Measurements from ENCODE around the gene RALGAPA2. TPM values are rescaled to one million over a fixed set of nuclear protein-coding genes. Genes with fewer than 3 reads are reported as not detected.

RALGAPA2 gene
- polyA plus RNA-seq, 4 donors = 7.6 to 34.3 (median 17.7) TPM

GRCh38 chr20:20493701-20494100, 218.7 kb downstream of the RALGAPA2 start:
- H3K4me3 ChIP-seq (ENCODE audit: low read depth in 1 of 3, low read length in 3 of 3) = no peak overlapping the region
- H3K27ac ChIP-seq (ENCODE audit: low read depth in 1 of 3, low read length in 2 of 3) = no peak overlapping the region
- no peaks in the 10 kb centered on the region for H3K9me3 ChIP-seq (ENCODE audit: control insufficient read depth in 2 of 2, insufficient read depth in 1 of 2, low read depth in 1 of 2, low read length in 1 of 2)
- DNase-seq = no peak
- no peaks in the 10 kb centered on the region for H3K27me3 ChIP-seq (ENCODE audit: control insufficient read depth in 3 of 3, insufficient read depth in 3 of 3, low read length in 3 of 3)
- 95 to 100% (median 98%) methylated on average over 2 of the region's 2 CpGs for WGBS, 3 donors
- no peaks in the 10 kb centered on the region for H3K4me1 ChIP-seq (ENCODE audit: control insufficient read depth in 3 of 3, insufficient read depth in 2 of 3, low read depth in 1 of 3, low read length in 2 of 3)
- peaks cover 9 to 25% (median 18%) of the 10 kb centered on the region in 3 donors for H3K36me3 ChIP-seq (ENCODE audit: control insufficient read depth in 3 of 3, insufficient read depth in 2 of 3, low read depth in 1 of 3, low read length in 3 of 3)
- FAIRE-seq = no peak

- H3K4me3 ChIP-seq (ENCODE audit: low read depth in 1 of 3, low read length in 3 of 3) = no peak overlapping the region
- FAIRE-seq = no peak
- WGBS, 3 donors = 84 to 89% (median 85%) methylated on average over 14 of the region's 14 CpGs
These were observed 219.7 kb downstream of the RALGAPA2 start for GRCh38 chr20:20492521-20493332.

GRCh38 chr20:20491784-20492264, 220.6 kb downstream of the RALGAPA2 start:
- Histone ChIP-seq H3K4me1 (ENCODE audit: control insufficient read depth in 3 of 3, insufficient read depth in 2 of 3, low read depth in 1 of 3, low read length in 2 of 3) (no peaks in the 10 kb centered on the region), H3K9me3 (ENCODE audit: control insufficient read depth in 2 of 2, insufficient read depth in 1 of 2, low read depth in 1 of 2, low read length in 1 of 2) (peaks cover 0 to 4% of the 10 kb centered on the region in 2 donors), H3K36me3 (ENCODE audit: control insufficient read depth in 3 of 3, insufficient read depth in 2 of 3, low read depth in 1 of 3, low read length in 3 of 3) (peaks cover 8 to 27% (median 16%) of the 10 kb centered on the region in 3 donors), H3K27me3 (ENCODE audit: control insufficient read depth in 3 of 3, insufficient read depth in 3 of 3, low read length in 3 of 3) (no peaks in the 10 kb centered on the region), H3K4me3 (ENCODE audit: low read depth in 1 of 3, low read length in 3 of 3) (no peak overlapping the region), H3K27ac (ENCODE audit: low read depth in 1 of 3, low read length in 2 of 3) (no peak overlapping the region)
- 89 to 97% (median 96%) methylated on average over 5 of the region's 5 CpGs for WGBS, 3 donors
- FAIRE-seq = no peak
- no peak for DNase-seq

More at GRCh38 chr20:20492521-20493332, 219.7 kb downstream of the RALGAPA2 start:
- H3K9me3 ChIP-seq (ENCODE audit: control insufficient read depth in 2 of 2, insufficient read depth in 1 of 2, low read depth in 1 of 2, low read length in 1 of 2) = no peaks in the 10 kb centered on the region
- DNase-seq = no peak
- peaks cover 8 to 23% (median 18%) of the 10 kb centered on the region in 3 donors for H3K36me3 ChIP-seq (ENCODE audit: control insufficient read depth in 3 of 3, insufficient read depth in 2 of 3, low read depth in 1 of 3, low read length in 3 of 3)
- no peak overlapping the region for H3K27ac ChIP-seq (ENCODE audit: low read depth in 1 of 3, low read length in 2 of 3)
- no peaks in the 10 kb centered on the region for H3K4me1 ChIP-seq (ENCODE audit: control insufficient read depth in 3 of 3, insufficient read depth in 2 of 3, low read depth in 1 of 3, low read length in 2 of 3)
- no peaks in the 10 kb centered on the region for H3K27me3 ChIP-seq (ENCODE audit: control insufficient read depth in 3 of 3, insufficient read depth in 3 of 3, low read length in 3 of 3)

- Histone ChIP-seq H3K27me3 (ENCODE audit: control insufficient read depth in 3 of 3, insufficient read depth in 3 of 3, low read length in 3 of 3) (no peaks in the 10 kb centered on the region), H3K4me3 (ENCODE audit: low read depth in 1 of 3, low read length in 3 of 3) (no peak overlapping the region), H3K27ac (ENCODE audit: low read depth in 1 of 3, low read length in 2 of 3) (no peak overlapping the region), H3K36me3 (ENCODE audit: control insufficient read depth in 3 of 3, insufficient read depth in 2 of 3, low read depth in 1 of 3, low read length in 3 of 3) (peaks cover 8 to 25% (median 14%) of the 10 kb centered on the region in 3 donors), H3K4me1 (ENCODE audit: control insufficient read depth in 3 of 3, insufficient read depth in 2 of 3, low read depth in 1 of 3, low read length in 2 of 3) (no peaks in the 10 kb centered on the region), H3K9me3 (ENCODE audit: control insufficient read depth in 2 of 2, insufficient read depth in 1 of 2, low read depth in 1 of 2, low read length in 1 of 2) (peaks cover 0 to 4% of the 10 kb centered on the region in 2 donors)
- 84 to 90% (median 88%) methylated on average over 5 of the region's 5 CpGs for WGBS, 3 donors
- FAIRE-seq = no peak
- DNase-seq = no peak
These were observed 221.2 kb downstream of the RALGAPA2 start for GRCh38 chr20:20491110-20491783.

GRCh38 chr20:20490673-20491072, 221.8 kb downstream of the RALGAPA2 start:
- 93 to 97% (median 94%) methylated on average over 3 of the region's 3 CpGs for WGBS, 3 donors

GRCh38 chr20:20489648-20490341, 222.6 kb downstream of the RALGAPA2 start:
- H3K4me3 ChIP-seq (ENCODE audit: low read depth in 1 of 3, low read length in 3 of 3) = no peak overlapping the region
- H3K27ac ChIP-seq (ENCODE audit: low read depth in 1 of 3, low read length in 2 of 3) = no peak overlapping the region
- H3K27me3 ChIP-seq (ENCODE audit: control insufficient read depth in 3 of 3, insufficient read depth in 3 of 3, low read length in 3 of 3) = no peaks in the 10 kb centered on the region
- DNase-seq = no peak
- FAIRE-seq = no peak
- H3K36me3 ChIP-seq (ENCODE audit: control insufficient read depth in 3 of 3, insufficient read depth in 2 of 3, low read depth in 1 of 3, low read length in 3 of 3) = peaks cover 8 to 24% (median 9%) of the 10 kb centered on the region in 3 donors
- H3K9me3 ChIP-seq (ENCODE audit: control insufficient read depth in 2 of 2, insufficient read depth in 1 of 2, low read depth in 1 of 2, low read length in 1 of 2) = peaks cover 0 to 4% of the 10 kb centered on the region in 2 donors
- no peaks in the 10 kb centered on the region for H3K4me1 ChIP-seq (ENCODE audit: control insufficient read depth in 3 of 3, insufficient read depth in 2 of 3, low read depth in 1 of 3, low read length in 2 of 3)
- 71 to 89% (median 81%) methylated on average over 6 of the region's 6 CpGs for WGBS, 3 donors

More at GRCh38 chr20:20490673-20491072, 221.8 kb downstream of the RALGAPA2 start:
- H3K9me3 ChIP-seq (ENCODE audit: control insufficient read depth in 2 of 2, insufficient read depth in 1 of 2, low read depth in 1 of 2, low read length in 1 of 2) = peaks cover 0 to 4% of the 10 kb centered on the region in 2 donors
- FAIRE-seq = no peak
- H3K4me3 ChIP-seq (ENCODE audit: low read depth in 1 of 3, low read length in 3 of 3) = no peak overlapping the region
- peaks cover 8 to 23% (median 14%) of the 10 kb centered on the region in 3 donors for H3K36me3 ChIP-seq (ENCODE audit: control insufficient read depth in 3 of 3, insufficient read depth in 2 of 3, low read depth in 1 of 3, low read length in 3 of 3)
- H3K27me3 ChIP-seq (ENCODE audit: control insufficient read depth in 3 of 3, insufficient read depth in 3 of 3, low read length in 3 of 3) = no peaks in the 10 kb centered on the region
- no peaks in the 10 kb centered on the region for H3K4me1 ChIP-seq (ENCODE audit: control insufficient read depth in 3 of 3, insufficient read depth in 2 of 3, low read depth in 1 of 3, low read length in 2 of 3)
- DNase-seq = no peak
- H3K27ac ChIP-seq (ENCODE audit: low read depth in 1 of 3, low read length in 2 of 3) = no peak overlapping the region

GRCh38 chr20:20489054-20489453, 223.4 kb downstream of the RALGAPA2 start:
- Histone ChIP-seq H3K27ac (ENCODE audit: low read depth in 1 of 3, low read length in 2 of 3) (no peak overlapping the region), H3K27me3 (ENCODE audit: control insufficient read depth in 3 of 3, insufficient read depth in 3 of 3, low read length in 3 of 3) (no peaks in the 10 kb centered on the region), H3K4me1 (ENCODE audit: control insufficient read depth in 3 of 3, insufficient read depth in 2 of 3, low read depth in 1 of 3, low read length in 2 of 3) (no peaks in the 10 kb centered on the region), H3K36me3 (ENCODE audit: control insufficient read depth in 3 of 3, insufficient read depth in 2 of 3, low read depth in 1 of 3, low read length in 3 of 3) (peaks cover 8 to 21% (median 9%) of the 10 kb centered on the region in 3 donors), H3K4me3 (ENCODE audit: low read depth in 1 of 3, low read length in 3 of 3) (no peak overlapping the region), H3K9me3 (ENCODE audit: control insufficient read depth in 2 of 2, insufficient read depth in 1 of 2, low read depth in 1 of 2, low read length in 1 of 2) (peaks cover 0 to 4% of the 10 kb centered on the region in 2 donors)
- DNase-seq = no peak
- WGBS, 3 donors = 80 to 93% (median 82%) methylated on average over 5 of the region's 5 CpGs
- FAIRE-seq = no peak

- DNase-seq (no peak), FAIRE-seq (no peak)
- Histone ChIP-seq H3K27me3 (ENCODE audit: control insufficient read depth in 3 of 3, insufficient read depth in 3 of 3, low read length in 3 of 3) (no peaks in the 10 kb centered on the region), H3K27ac (ENCODE audit: low read depth in 1 of 3, low read length in 2 of 3) (no peak overlapping the region), H3K36me3 (ENCODE audit: control insufficient read depth in 3 of 3, insufficient read depth in 2 of 3, low read depth in 1 of 3, low read length in 3 of 3) (peaks cover 8 to 21% (median 9%) of the 10 kb centered on the region in 3 donors), H3K9me3 (ENCODE audit: control insufficient read depth in 2 of 2, insufficient read depth in 1 of 2, low read depth in 1 of 2, low read length in 1 of 2) (peaks cover 0 to 4% of the 10 kb centered on the region in 2 donors), H3K4me3 (ENCODE audit: low read depth in 1 of 3, low read length in 3 of 3) (no peak overlapping the region), H3K4me1 (ENCODE audit: control insufficient read depth in 3 of 3, insufficient read depth in 2 of 3, low read depth in 1 of 3, low read length in 2 of 3) (no peaks in the 10 kb centered on the region)
- 56 to 71% (median 61%) methylated on average over 1 of the region's 1 CpG for WGBS, 3 donors
These were observed 224.1 kb downstream of the RALGAPA2 start for GRCh38 chr20:20488388-20488787.
